GM19193 (cell line): ENCODE data around the gene TBRG4.

Experiments
- POLR2A ChIP-seq: IDR thresholded peaks from 4 replicates; pipeline ENCODE4 v1.6.1; 2011; ENCODE audit not compliant: insufficient read depth, insufficient read length; ENCODE audit errors: extremely low read depth

Gene TBRG4

DNA sequence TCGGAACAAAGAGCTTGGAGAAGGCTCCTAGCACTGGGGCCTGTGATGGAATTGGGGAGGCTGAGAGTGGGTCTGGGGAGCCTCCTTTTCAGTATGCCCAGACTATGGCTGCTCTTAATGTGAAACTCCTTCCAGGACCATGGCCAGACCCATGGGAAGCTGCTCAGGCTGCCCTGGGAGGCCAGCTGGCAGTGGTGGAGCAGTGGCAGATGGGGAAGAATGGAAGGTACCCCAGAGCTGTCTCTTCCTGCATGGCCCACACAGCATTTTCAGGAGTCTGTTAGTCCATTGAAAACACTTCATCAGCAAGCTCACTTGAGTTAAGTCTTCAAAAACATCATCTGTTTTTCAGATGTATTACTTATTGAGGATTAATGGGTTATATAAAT lies 41.2 kb downstream of the TBRG4 start:
- no peak for TF ChIP-seq POLR2A

DNA sequence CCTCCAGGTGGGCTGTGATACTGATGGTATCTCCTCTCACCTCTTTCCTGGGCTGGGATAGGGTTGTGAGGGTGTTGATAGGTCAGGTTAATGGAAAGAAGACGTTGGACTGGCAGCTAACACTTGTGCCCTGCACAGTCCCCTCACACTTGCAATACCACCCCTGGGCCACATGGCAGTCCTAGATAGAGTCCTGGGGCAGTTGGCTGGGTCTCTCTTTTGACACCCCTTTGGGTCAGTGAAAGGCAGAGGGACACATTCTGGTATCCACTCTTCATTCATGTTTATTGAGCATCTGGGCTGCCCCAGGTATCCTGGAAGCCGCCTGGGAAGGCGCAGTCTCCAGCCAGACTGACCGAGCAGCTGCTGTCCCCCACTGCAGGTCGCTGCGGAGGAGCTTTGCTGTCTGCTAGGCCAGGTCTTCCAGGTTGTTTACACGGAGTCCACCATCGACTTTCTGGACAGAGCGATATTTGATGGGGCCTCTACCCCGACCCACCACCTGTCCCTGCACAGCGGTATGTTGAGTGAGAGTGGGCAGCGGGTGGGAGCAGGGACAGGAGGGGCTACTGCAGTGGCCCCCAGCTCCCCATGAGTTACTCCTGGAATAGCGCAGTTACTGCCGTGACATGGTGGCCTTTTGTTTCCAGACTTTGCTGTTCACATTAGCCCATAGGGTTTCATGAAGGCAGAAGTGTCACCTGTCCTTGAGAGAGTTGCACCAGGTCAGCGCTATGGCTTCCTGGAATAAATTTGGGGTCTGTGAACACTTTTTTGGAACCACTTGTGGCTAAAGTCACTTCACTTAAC lies 41.8 kb downstream of the TBRG4 start:
- TF ChIP-seq POLR2A = no peak

DNA sequence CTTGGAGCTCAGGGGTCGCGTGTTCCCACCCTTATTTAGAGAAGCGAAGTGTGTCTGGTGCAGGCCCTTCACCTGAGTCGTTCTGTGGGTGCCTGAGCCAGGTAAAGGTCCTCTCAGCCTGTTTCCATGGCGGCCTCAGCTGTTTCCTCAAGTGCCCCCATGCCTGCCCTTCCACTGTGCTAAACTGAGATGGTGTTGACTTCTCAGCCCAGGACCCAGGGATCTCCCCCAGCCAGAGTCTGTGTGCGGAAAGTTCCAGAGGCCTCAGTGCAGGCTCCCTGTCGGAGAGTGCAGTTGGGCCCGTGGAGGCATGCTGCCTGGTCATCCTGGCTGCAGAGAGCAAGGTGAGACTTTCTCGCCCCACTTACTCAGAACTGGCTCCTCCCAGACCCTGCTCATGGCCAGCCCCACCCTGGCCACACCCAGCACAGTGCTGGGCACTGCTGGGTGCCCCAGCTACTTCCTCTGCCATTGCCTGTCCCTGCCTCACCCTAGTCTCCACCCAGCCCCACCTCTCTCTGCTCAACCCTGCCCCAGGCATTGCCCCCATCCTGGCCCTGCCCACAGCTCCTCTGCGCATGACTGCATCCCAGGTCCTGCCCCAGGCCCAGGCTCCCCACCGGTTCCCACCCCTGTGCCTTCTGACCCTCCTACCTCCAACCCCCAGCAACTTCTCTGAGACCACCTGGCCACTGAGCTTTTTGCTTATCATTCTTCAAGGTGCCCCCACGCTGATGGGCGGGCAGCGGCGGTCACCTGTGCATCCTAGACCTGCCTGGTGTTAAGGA lies 43.1 kb downstream of the TBRG4 start:
- no peak for TF ChIP-seq POLR2A

DNA sequence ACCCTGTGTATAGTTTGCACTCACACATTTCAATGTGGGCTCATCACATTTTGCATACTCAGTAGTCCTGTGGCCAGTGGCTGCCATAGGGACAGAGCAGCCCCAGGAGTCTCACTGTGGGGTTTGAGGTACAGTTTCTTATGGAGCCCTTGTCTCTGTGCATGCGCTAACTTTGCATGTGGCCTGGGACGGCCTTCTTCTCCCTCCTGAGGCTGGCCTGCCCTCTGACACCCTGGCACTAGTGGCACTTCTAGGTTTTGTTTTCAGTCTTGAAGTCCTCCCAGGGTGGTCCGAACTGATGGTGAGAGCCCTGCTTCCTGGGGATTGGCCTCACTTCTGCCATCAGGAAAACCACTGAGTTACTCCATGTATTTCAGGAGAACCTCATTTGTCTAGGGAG lies 43.9 kb downstream of the TBRG4 start:
- no peak for TF ChIP-seq POLR2A

DNA sequence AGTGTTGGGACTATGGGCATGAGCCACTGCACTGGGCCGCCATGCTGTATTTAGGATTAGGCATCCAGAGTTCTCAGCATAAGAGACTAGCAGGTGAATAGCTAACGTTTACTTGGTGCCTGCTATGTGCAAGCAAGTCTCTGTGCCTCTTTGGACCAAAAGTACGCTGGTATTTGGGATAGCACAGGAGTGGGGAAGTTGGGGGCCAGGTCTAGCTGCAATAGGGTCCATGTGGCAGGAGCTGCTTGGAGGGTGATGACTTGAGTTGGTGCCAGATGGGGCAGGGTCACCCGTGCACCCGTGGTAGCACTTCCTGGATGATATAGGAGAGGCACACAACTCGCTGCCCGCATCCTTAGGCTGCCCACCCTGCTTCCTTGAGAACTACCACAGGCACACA lies 45.1 kb downstream of the TBRG4 start:
- TF ChIP-seq POLR2A = no peak

DNA sequence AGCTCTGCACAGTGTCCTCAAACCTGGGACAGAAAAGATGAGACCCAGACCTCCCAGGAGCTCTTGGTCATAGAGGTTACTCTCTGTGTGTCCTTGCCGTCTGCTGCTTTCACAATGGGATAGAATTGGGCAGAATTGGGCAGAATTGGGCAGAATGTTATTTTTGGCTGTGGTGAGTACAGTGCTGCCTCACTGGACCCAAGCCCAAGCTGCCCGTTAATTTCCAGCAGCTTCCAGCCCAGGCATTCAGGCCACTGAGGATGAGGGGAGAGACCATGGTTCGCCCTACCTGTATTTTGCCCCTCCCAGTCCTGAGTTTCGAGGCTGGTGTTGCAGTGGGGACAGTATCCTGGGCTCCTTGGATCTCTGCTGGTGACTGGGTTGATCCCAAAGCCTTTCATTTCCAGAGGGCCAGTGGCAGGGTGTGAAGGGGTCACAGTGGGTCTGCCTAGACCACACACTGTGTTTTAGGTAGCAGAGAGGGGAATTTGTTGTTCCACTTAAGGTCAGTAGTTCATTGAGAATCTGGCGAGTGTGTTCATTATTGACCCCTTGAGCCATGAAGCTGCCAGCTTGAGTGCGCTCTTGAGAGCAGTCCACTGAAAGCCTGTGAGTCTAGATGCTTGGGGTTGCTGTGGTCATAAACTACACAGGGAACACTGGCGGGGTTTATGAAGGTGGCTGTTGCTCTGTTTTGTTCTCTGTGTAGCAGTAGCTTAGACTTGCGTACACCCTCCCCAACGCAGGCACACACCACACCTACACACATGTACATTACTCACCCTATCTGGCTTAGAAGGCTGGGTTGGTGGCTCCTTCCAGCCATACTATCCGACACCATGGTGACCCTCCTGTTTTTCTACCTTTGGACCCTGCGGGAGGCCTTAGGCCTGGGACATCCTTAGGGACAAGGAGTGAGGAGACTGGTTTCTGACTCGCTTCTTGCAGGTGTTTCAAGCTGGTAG lies 46.2 kb downstream of the TBRG4 start:
- TF ChIP-seq POLR2A = no peak

DNA sequence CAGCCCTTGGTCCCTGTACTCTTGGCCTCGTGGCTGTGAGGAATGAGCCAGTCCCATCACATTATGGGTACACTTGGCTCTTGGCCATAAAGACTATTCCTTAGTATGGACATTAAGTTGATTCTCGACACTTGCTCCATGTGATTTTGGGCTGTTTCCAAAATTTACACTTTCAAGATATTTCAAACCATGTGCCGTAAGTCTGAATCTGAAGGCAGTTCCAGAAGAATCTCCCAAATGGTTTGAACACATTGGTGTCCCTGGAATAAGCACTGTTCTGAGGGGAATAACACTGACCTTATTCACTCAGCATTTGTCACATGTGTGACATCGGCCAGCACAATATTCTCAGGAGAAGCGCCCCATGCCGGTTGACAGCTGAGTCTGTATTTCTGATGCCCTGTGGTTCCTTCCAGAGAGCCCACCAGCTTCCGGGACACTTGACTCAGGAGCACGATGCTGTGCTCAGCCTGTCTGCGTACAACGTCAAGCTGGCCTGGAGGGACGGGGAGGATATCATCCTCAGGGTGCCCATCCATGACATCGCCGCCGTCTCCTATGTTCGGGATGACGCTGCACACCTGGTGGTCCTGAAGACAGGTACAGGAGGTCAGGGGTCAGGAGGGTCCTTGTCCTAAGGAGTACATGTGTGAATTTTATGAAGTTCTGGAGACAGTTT lies 47.3 kb downstream of the TBRG4 start:
- no peak for TF ChIP-seq POLR2A

DNA sequence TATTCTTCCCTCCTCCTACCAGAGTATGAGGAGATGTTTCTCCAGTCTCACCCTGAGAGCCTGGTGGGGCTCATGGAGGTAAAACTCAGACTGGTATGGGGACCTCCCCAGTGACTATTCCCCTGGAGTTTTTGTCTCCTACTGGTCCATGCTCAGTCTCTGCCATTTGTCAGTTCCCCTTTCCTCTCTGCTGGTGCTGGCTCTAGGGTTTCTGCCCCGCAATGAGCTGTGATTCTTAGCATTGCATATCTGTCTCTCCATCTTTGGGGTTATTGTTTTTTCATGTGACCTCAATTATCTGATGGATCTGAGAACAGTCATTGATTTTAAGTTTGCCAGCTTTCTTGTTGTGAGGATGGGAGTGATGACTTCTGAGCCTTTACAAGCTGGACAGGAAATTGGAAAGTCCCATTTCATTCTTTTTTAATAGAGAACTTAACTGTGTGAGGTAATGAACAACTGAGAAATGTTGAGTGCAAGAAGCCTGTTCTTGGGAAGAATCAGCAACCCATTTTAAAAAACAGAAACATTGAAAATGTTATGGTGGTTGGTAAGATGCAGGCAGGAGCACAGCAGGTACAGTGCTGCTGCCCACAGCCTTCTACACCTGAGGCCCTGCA lies 49.6 kb downstream of the TBRG4 start:
- TF ChIP-seq POLR2A = no peak

DNA sequence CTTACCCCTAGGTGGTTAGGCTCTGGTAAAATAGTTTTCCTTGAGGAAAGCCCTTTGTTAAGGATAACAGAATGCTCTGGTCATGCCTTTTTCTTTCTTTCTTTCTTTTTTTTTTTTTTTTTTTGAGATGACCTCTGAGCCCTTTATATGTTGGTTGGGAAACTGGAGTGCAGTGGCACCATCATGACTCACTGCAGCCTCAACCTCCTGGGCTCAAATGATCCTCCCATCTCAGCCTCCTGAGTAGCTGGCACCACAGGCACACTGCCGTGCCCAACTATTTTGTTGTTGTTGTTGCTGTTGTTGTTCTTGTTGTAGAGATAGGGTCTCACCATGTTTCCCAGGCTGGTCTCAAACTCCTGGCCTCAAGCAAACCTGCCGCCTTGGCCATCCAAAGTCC lies 50.1 kb downstream of the TBRG4 start:
- TF ChIP-seq POLR2A = no peak

DNA sequence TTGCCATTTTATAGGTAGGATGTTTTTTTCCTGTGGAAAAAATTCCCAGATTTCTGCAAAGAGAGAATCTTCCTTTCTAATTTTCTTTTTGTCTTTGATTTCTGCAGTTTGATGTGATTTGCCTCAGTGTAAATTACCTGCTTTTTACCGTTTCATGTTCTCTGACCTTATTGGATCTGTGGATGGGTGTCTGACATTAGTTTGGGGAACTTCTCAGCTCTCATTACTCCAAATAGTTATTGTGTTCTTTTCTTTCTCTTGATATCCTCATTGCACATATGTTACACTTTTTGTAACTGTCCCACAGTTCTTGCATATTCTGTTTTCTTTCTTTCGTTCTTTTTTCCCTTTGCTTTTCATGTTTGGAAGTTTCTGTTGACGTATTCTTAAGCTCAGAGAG lies 51.2 kb downstream of the TBRG4 start:
- no peak for TF ChIP-seq POLR2A

DNA sequence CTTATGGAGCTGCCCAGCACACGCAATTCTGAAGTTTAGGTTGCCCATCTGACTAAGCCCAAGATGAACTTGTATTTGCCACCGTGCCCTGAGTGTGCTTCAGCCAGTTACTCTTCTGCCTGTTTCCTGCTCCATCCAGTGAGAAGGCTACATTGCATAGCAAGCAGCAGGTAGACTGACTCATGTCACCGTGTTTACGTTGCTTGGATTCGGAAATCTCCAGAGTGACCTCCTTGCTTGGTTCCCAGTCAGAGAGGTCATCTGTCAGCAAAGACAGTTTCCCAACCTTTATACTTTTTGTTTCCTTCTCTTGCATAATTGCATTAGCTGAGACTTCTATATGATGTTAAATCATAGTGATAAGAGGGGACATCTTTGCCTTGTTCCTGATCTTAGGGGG lies 53.6 kb downstream of the TBRG4 start:
- TF ChIP-seq POLR2A = no peak

DNA sequence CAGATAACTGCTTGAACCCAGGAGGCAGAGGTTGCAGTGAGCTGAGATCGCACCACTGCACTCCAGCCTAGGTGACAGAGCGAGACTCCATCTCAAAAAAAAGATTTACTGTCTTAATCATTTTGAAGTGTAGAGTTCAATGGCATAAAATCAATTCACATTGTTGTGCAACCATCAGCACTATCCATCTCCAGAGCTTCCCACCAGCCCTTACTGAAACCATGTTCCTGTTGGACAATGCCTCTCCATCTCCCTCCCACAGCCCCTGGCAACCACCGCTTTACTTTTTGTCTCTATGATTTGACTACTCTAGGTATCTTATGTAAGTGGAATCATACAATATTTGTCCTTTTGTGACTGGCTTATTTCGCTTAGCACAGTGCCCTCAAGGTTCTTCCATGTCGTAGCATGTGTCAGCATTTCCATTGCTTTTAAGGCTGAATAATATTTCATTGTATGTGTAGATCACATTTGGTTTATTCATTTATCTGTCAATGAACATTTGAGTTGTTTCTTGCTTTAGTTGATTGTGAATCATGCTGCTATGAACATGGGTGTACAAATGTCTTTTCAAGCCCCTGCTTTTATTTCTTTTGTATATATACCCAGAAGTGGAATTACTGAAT lies 55.8 kb downstream of the TBRG4 start:
- TF ChIP-seq POLR2A = no peak

DNA sequence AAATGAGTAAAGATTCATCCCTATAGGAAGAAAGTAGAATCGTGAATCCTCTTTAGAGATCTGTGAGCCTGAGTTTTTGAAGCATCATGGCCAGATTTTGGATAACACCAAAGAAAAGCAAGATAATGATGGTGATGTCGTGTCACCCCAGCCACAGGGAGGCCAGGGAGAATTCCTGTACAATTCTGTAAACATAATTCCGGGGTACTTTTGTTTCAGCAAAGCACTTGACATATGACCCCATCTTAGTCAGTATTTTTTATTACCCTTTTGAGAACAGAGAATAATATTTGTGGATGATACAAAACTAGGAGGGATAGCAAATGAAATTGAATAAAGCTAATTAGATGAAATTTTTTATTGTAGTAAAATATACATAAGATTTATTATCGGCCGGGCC lies 56.5 kb downstream of the TBRG4 start:
- TF ChIP-seq POLR2A = no peak

DNA sequence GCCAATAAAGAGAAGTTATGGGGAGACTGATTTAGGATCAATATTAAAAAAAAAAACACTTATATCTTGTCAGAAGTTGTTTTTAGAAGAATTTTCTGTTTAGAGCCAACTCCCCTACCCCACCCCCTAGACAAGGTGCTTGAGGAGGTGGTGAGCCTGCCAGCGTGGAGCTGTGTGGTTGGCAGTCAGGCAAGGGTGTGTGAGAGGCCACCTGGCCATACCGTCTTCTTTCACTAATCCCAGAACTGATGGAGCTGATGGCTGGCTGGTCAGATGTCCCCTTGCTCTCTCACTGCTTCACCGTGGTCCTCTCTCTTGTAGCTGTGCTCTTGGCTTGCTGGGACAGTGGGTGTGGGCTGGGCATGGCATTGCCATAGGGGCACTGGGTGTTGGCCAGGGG lies 57.1 kb downstream of the TBRG4 start:
- no peak for TF ChIP-seq POLR2A
